A549 (cell line): Measurements from ENCODE around the gene ABCB11. TPM values are rescaled to one million over a fixed set of nuclear protein-coding genes. Genes with fewer than 3 reads are reported as not detected.

Experiments
- ATAC-seq, 2 experiments: fragments of 200-7000 bp in 1 of 2; fragments of >200 bp in 1 of 2; cut with Nextera tagmentation in 1 of 2; cut with Tn5 transposase in 1 of 2; 3 replicates each; pipeline versions ENCODE4 v1.8.0 to v1.9.1; 2018 to 2020; ENCODE audit warnings: mild to moderate bottlenecking in 1 of 2, moderate library complexity in 1 of 2
- CTCF ChIA-PET: fragments of 300-600 bp; sonication (Branson Sonifier 250); formaldehyde crosslinking; extraction: SDS; loops from one replicate; lab custom pipeline; 2021; ENCODE audit warnings: antibody characterized with exemption, inconsistent platforms; lab: Yijun Ruan, JAX
- POLR2A ChIA-PET: fragments of 350-600 bp; formaldehyde crosslinking; extraction: SDS; loops from one replicate; lab custom pipeline; 2021; ENCODE audit warnings: antibody characterized with exemption, inconsistent platforms; lab: Yijun Ruan, JAX
- DNase-seq, 2 experiments: peaks; one replicate each; pipeline versions ENCODE4 v3.0.0 to v3.0.0-alpha.2; 2011 to 2016; ENCODE audit warnings: low read depth in 1 of 2, low spot score in 1 of 2
- FAIRE-seq: peaks from 2 replicates; lab custom pipeline; 2011; peaks lifted over from hg19 to GRCh38; lab: Jason Lieb, UNC
- H3K27ac ChIP-seq, 2 experiments: fragments of >200 bp; sonication (Bioruptor Twin); formaldehyde crosslinking; 3 replicates each; pipeline ENCODE4 v1.5.1; 2016 to 2017
- H3K4me1 ChIP-seq: fragments of >200 bp; sonication (Bioruptor Twin); formaldehyde crosslinking; 3 replicates; pipeline ENCODE4 v1.6.1; 2016
- H3K4me2 ChIP-seq: fragments of >200 bp; sonication (Bioruptor Twin); formaldehyde crosslinking; 3 replicates; pipeline ENCODE4 v1.6.1; 2016
- H3K4me3 ChIP-seq: fragments of >200 bp; sonication (Bioruptor Twin); formaldehyde crosslinking; 3 replicates; pipeline ENCODE4 v1.5.1; 2016
- H3K9me3 ChIP-seq: fragments of >200 bp; sonication (Bioruptor Twin); formaldehyde crosslinking; 3 replicates; pipeline ENCODE4 v1.6.1; 2016
- BHLHE40 ChIP-seq: IDR thresholded peaks from 2 replicates; pipeline ENCODE4 v1.6.1; 2012; ENCODE audit warnings: low read depth, low read length, inconsistent platforms
- CBX2 ChIP-seq: fragments of 200-600 bp; sonication (generic); IDR thresholded peaks from 2 replicates; pipeline ENCODE4 v1.6.1; 2016; ENCODE audit warnings: low read depth, mild to moderate bottlenecking, borderline replicate concordance
- CEBPB ChIP-seq, 2 experiments: fragments of >200 bp in 1 of 2; sonication (Bioruptor Twin) in 1 of 2; formaldehyde crosslinking in 1 of 2; IDR thresholded peaks; 2 replicates each; pipeline ENCODE4 v1.6.1; 2012 to 2016
- CHD2 ChIP-seq: fragments of 150-350 bp; IDR thresholded peaks from 2 replicates; pipeline ENCODE4 v1.6.1; 2014; ENCODE audit warnings: low read length; ENCODE audit not compliant: partially characterized antibody
- CTCF ChIP-seq: fragments of >200 bp; sonication (Bioruptor Twin); formaldehyde crosslinking; IDR thresholded peaks from 3 replicates; pipeline ENCODE4 v1.5.1; 2016
- EHF ChIP-seq: fragments of 250-450 bp; sonication (Bioruptor Pico); IDR thresholded peaks from 2 replicates; pipeline ENCODE4 v1.5.0; 2020; ENCODE audit warnings: mild to moderate bottlenecking
- FOSB ChIP-seq: fragments of 250-450 bp; sonication (Bioruptor Pico); IDR thresholded peaks from 2 replicates; pipeline ENCODE4 v1.5.0; 2020; ENCODE audit warnings: mild to moderate bottlenecking, moderate library complexity
- HES2 ChIP-seq: fragments of >200 bp; sonication (Bioruptor Twin); formaldehyde crosslinking; IDR thresholded peaks from 2 replicates; pipeline ENCODE4 v1.6.1; 2016
- HMGXB4 ChIP-seq: fragments of 250-450 bp; sonication (Bioruptor Pico); IDR thresholded peaks from 2 replicates; pipeline ENCODE4 v1.5.0; 2021; ENCODE audit warnings: mild to moderate bottlenecking, moderate library complexity, borderline replicate concordance
- HOXB13 ChIP-seq: fragments of 250-450 bp; sonication (Bioruptor Pico); IDR thresholded peaks from 2 replicates; pipeline ENCODE4 v1.5.0; 2020; ENCODE audit warnings: low read depth, mild to moderate bottlenecking, moderate library complexity
- HOXB5 ChIP-seq: fragments of 250-450 bp; sonication (Bioruptor Pico); IDR thresholded peaks from 2 replicates; pipeline ENCODE4 v1.5.0; 2020; ENCODE audit warnings: mild to moderate bottlenecking, moderate library complexity
- KDM5A ChIP-seq: fragments of 200-600 bp; sonication (generic); IDR thresholded peaks from 2 replicates; pipeline ENCODE4 v1.6.1; 2016; ENCODE audit warnings: antibody characterized with exemption, mild to moderate bottlenecking
- MAZ ChIP-seq: fragments of 150-350 bp; IDR thresholded peaks from 2 replicates; pipeline ENCODE4 v1.6.1; 2014; ENCODE audit warnings: antibody characterized with exemption, low read depth, low read length, borderline replicate concordance
- MYC ChIP-seq: IDR thresholded peaks from 2 replicates; pipeline ENCODE4 v1.6.1; 2012; ENCODE audit warnings: mild to moderate bottlenecking, inconsistent platforms, low read length, improper control_type of control experiment, borderline replicate concordance
- NFE2L2 ChIP-seq: fragments of 150-350 bp; conservative IDR thresholded peaks from 2 replicates; pipeline ENCODE4 v1.6.1; 2014; ENCODE audit warnings: low read length
- NPAS2 ChIP-seq: fragments of 250-450 bp; sonication (Bioruptor Pico); IDR thresholded peaks from 2 replicates; pipeline ENCODE4 v1.8.0; 2022; ENCODE audit warnings: mild to moderate bottlenecking, moderate library complexity, borderline replicate concordance
- PBX3 ChIP-seq: IDR thresholded peaks from 2 replicates; pipeline ENCODE4 v1.6.1; 2012
- PHF8 ChIP-seq: fragments of 200-600 bp; sonication (generic); IDR thresholded peaks from 2 replicates; pipeline ENCODE4 v1.6.1; 2016; ENCODE audit warnings: low read depth, mild to moderate bottlenecking, antibody characterized with exemption, moderate library complexity, borderline replicate concordance
- POLR2A ChIP-seq: IDR thresholded peaks from 2 replicates; pipeline ENCODE4 v1.6.1; 2012; ENCODE audit warnings: mild to moderate bottlenecking, low read length
- POLR2AphosphoS2 ChIP-seq: conservative IDR thresholded peaks from 2 replicates; pipeline ENCODE4 v1.6.1; 2012; ENCODE audit warnings: low read length, improper control_type of control experiment, inconsistent platforms
- RCOR1 ChIP-seq: fragments of 150-350 bp; IDR thresholded peaks from 2 replicates; pipeline ENCODE4 v1.6.1; 2014; ENCODE audit warnings: antibody characterized with exemption, low read length, low read depth
- RFX5 ChIP-seq: fragments of 450-650 bp; IDR thresholded peaks from 2 replicates; pipeline ENCODE4 v1.7.1; 2014; ENCODE audit warnings: antibody characterized with exemption, mild to moderate bottlenecking, moderate library complexity
- RNF2 ChIP-seq: fragments of 200-600 bp; sonication (generic); IDR thresholded peaks from 2 replicates; pipeline ENCODE4 v1.6.1; 2016; ENCODE audit warnings: low read depth, mild to moderate bottlenecking, antibody characterized with exemption, moderate library complexity, borderline replicate concordance
- SMC3 ChIP-seq: fragments of >200 bp; sonication (Bioruptor Twin); formaldehyde crosslinking; IDR thresholded peaks from 3 replicates; pipeline ENCODE4 v1.6.1; 2018; ENCODE audit warnings: inconsistent platforms
- TFCP2L1 ChIP-seq: fragments of 250-450 bp; sonication (Bioruptor Pico); IDR thresholded peaks from 2 replicates; pipeline ENCODE4 v1.5.0; 2021; ENCODE audit warnings: mild to moderate bottlenecking
- USF2 ChIP-seq: fragments of 450-650 bp; IDR thresholded peaks from 2 replicates; pipeline ENCODE4 v1.6.1; 2014; ENCODE audit warnings: antibody characterized with exemption
- ZFP36 ChIP-seq: fragments of 450-650 bp; IDR thresholded peaks from 2 replicates; pipeline ENCODE4 v1.6.1; 2014; ENCODE audit warnings: borderline replicate concordance; ENCODE audit not compliant: partially characterized antibody
- ZNF302 ChIP-seq: fragments of 250-450 bp; sonication (Bioruptor Pico); IDR thresholded peaks from 2 replicates; pipeline ENCODE4 v1.9.0; 2021; ENCODE audit warnings: inconsistent platforms, mild to moderate bottlenecking, moderate library complexity
- WGBS: methylation state at CpG from one replicate; pipeline ENCODE4 v1.1.6; 2017; ENCODE audit errors: missing lambda C conversion rate; 5-methylcytosine and 5-hydroxymethylcytosine counted together
- polyA plus RNA-seq, 4 experiments: library from polyadenylated mRNA; depleted of rRNA in 3 of 4; stranded (reverse); fragments of >200 nt; fragmentation: RNase III in 1 of 4; extraction: RNeasy Plus Mini Kit Qiagen cat#74134 plus additional on column Dnase treatment in 1 of 4; gene quantifications; 2 replicates in 3 of 4; 3 replicates in 1 of 4; pipeline ENCODE4 v1.2.3, GENCODE V29; 2011 to 2017

ABCB11 gene
- polyA plus RNA-seq, 2 of the 4 experiments (the other 2 are of a cell fraction) = not detected

GRCh38 chr2:168986398-168986943 lies 44.7 kb downstream of the ABCB11 start:
- TF ChIP-seq PBX3 (no peak), NPAS2 (CRISPR knock-in tag) (no peak), POLR2A (no peak), BHLHE40 (no peak), HMGXB4 (CRISPR knock-in tag) (no peak), HOXB13 (CRISPR knock-in tag) (no peak), ZNF302 (no peak), RFX5 (no peak), POLR2AphosphoS2 (no peak), TFCP2L1 (CRISPR knock-in tag) (no peak), MYC (no peak), ZFP36 (no peak), EHF (no peak), FOSB (CRISPR knock-in tag) (no peak)
- Histone ChIP-seq H3K27ac (no peak overlapping the region), H3K4me2 (no peak overlapping the region), H3K4me3 (no peak overlapping the region), H3K9me3 (no peaks in the 10 kb centered on the region), H3K4me1 (no peaks in the 10 kb centered on the region)
- WGBS = 64% methylated on average over 2 of the region's 2 CpGs
- no peak for DNase-seq
- ChIA-PET CTCF (interaction anchor here (0.6 kb wide), 1 partner anchor 503 kb away, joined by 3 read pairs; no protein-coding TSS in a partner anchor), POLR2A (no interaction called here)
- FAIRE-seq = no peak
- ATAC-seq = no peak

DNA sequence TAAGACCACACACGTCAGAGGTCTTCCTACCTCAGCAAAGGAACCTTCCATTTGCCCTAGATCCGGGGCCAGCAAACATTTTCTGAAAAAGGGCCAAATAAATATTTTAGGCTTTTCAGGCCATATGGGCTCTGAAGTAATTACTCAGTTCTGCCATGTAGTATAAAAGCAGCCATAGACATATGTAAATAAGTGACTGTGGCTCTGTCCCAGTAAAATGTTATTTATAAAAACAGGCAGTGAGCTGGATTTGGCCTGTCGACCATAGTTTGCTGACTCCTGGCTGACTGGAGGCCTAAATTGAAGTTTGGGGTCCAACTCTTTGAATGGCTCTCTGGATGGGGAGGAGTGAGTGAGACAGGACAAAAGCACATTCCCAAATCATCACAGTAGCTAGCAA lies 49.5 kb downstream of the ABCB11 start:
- TF ChIP-seq RCOR1 = no peak
- TF ChIP-seq CHD2 = no peak
- no peak for TF ChIP-seq USF2
- no peak for TF ChIP-seq CEBPB (IDR thresholded peaks at IDR 0.05)
- TF ChIP-seq PHF8 = no peak
- TF ChIP-seq FOSB (CRISPR knock-in tag) = no peak
- TF ChIP-seq HOXB13 (CRISPR knock-in tag) = no peak
- TF ChIP-seq KDM5A = no peak
- no peak overlapping the region for H3K27ac ChIP-seq
- DNase-seq (no peak), ATAC-seq (no peak), FAIRE-seq (no peak)
- ChIA-PET CTCF (no interaction called here), POLR2A (no interaction called here)
- no peak overlapping the region for H3K4me3 ChIP-seq
- no peaks in the 10 kb centered on the region for H3K9me3 ChIP-seq
- 91% methylated on average over 3 of the region's 3 CpGs for WGBS
- no peaks in the 10 kb centered on the region for H3K4me1 ChIP-seq
- H3K4me2 ChIP-seq = no peak overlapping the region

GRCh38 chr2:168978461-168978861 lies 52.7 kb downstream of the ABCB11 start:
- FAIRE-seq (no peak), DNase-seq (no peak), ATAC-seq (no peak)
- H3K4me1 ChIP-seq = no peaks in the 10 kb centered on the region
- H3K27ac ChIP-seq = no peak overlapping the region
- no peaks in the 10 kb centered on the region for H3K9me3 ChIP-seq
- no peak overlapping the region for H3K4me2 ChIP-seq
- ChIA-PET POLR2A (no interaction called here), CTCF (interaction anchor here (0.7 kb wide), 1 partner anchor 19 kb away, joined by 3 read pairs; no protein-coding TSS in a partner anchor)
- 75% methylated on average over 6 of the region's 6 CpGs for WGBS
- H3K4me3 ChIP-seq = no peak overlapping the region
- TF ChIP-seq RNF2 (no peak), CTCF (no peak), SMC3 (no peak), EHF (no peak), HES2 (no peak), ZNF302 (no peak), PBX3 (no peak), NFE2L2 (no peak), HOXB5 (CRISPR knock-in tag) (no peak), CBX2 (no peak), MAZ (no peak)
